Fibroblast of villous mesenchyme (primary cell): ENCODE results near the gene USP10. TPM values are rescaled to one million over a fixed set of nuclear protein-coding genes. Genes with fewer than 3 reads are reported as not detected.

Experiments used
- DNase-seq: peaks from one replicate; pipeline ENCODE4 v3.0.0-alpha.2; 2010; ENCODE audit warnings: low read depth
- H3K4me3 ChIP-seq: 2 replicates; pipeline ENCODE4 v1.5.1; 2011; ENCODE audit warnings: low read depth, mild to moderate bottlenecking, low read length
- total RNA-seq: library from RNA; depleted of rRNA; stranded (reverse); fragments of >200 nt; gene quantifications from 2 replicates; pipeline ENCODE4 v1.2.3, GENCODE V29; 2012
- TF ChIP-seq, protein P1 (sequence below): IDR thresholded peaks from 2 replicates; pipeline ENCODE4 v1.5.1; 2012; ENCODE audit warnings: low read depth, mild to moderate bottlenecking, low read length; ENCODE audit not compliant: insufficient read depth

The USP10 gene
- total RNA-seq, 1 donor = 65.2 TPM

- DNase-seq = peak; percentile 28
- H3K4me3 ChIP-seq = no peak overlapping the region
- TF ChIP-seq, protein P1, sequence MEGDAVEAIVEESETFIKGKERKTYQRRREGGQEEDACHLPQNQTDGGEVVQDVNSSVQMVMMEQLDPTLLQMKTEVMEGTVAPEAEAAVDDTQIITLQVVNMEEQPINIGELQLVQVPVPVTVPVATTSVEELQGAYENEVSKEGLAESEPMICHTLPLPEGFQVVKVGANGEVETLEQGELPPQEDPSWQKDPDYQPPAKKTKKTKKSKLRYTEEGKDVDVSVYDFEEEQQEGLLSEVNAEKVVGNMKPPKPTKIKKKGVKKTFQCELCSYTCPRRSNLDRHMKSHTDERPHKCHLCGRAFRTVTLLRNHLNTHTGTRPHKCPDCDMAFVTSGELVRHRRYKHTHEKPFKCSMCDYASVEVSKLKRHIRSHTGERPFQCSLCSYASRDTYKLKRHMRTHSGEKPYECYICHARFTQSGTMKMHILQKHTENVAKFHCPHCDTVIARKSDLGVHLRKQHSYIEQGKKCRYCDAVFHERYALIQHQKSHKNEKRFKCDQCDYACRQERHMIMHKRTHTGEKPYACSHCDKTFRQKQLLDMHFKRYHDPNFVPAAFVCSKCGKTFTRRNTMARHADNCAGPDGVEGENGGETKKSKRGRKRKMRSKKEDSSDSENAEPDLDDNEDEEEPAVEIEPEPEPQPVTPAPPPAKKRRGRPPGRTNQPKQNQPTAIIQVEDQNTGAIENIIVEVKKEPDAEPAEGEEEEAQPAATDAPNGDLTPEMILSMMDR = no peak
These were observed 94.8 kb downstream of the USP10 start for GRCh38 chr16:84794626-84795025.

GRCh38 chr16:84795329-84796053 is 95.7 kb downstream of the USP10 start:
- TF ChIP-seq, protein P1 = no peak
- peak; percentile 99 for DNase-seq
- H3K4me3 ChIP-seq = peak overlapping the region; percentile 4

GRCh38 chr16:84800158-84800978 is 100.6 kb downstream of the USP10 start:
- no peak overlapping the region for H3K4me3 ChIP-seq
- TF ChIP-seq, protein P1 = no peak
- no peak for DNase-seq

DNA sequence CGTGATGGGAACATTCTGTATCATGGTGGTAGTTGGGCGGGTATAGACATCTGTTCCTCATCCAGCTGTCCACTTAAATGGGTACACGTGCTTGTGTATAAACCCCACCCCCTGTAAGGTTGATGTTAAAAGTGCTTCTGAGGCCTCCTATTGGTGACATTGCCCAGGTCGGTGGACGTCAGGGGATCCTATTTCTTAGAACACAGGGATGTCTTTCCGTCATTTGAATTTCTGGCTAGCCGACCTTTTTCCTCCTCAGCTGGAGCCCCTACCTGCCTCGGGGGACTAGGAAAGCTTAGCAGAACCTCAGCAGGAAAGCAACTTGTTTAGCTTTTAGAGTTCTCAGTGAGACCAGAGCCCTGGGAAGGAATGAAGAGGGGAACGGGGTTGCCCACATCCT is 103.3 kb downstream of the USP10 start:
- TF ChIP-seq, protein P1 = no peak
- DNase-seq = no peak
- H3K4me3 ChIP-seq = no peak overlapping the region

DNA sequence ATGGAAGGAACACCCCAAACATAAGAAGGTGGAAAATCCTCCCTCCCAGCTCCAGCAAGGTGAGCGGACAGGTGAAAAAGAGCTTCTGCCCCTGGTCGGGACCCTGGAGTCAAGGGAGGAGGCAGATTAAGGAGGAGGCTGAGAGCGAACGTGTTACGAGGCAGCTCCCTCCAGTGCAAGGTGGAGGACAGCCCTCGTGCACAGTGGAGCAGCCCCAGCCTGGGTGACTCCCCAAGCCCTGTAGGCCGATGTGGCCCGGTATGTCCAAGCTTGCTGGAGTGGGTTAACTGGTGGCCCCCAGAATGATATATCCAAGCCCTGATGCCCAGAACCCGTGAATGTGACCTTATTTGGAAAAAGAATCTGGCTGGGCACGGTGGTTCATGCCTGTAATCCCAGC is 104.5 kb downstream of the USP10 start:
- no peak for DNase-seq
- TF ChIP-seq, protein P1 = no peak
- no peak overlapping the region for H3K4me3 ChIP-seq

- no peak overlapping the region for H3K4me3 ChIP-seq
- peak; percentile 85 for DNase-seq
- TF ChIP-seq, protein P1 = no peak
These were observed 106.6 kb downstream of the USP10 start for GRCh38 chr16:84806256-84806889.
